ENCODE measurements around the gene HOMER2. TPM values are rescaled to one million over a fixed set of nuclear protein-coding genes. Genes with fewer than 3 reads are reported as not detected.

HOMER2 gene
- total RNA-seq, 1 experiment from 2014 or later, result 14.2 TPM

GRCh38 chr15:82928711-82929110 is 23.8 kb downstream of the HOMER2 start:
- Mint-ChIP-seq H3K4me1 (peaks cover 3 to 5% of the 10 kb centered on the region in 2 experiments; a peak in 2 of 4 replicates), H3K27me3 (ENCODE audit: low read depth) (peaks cover 1% of the 10 kb centered on the region; the same call in 1 of the 2 replicates), H3K27ac (no peak overlapping the region), H3K4me3 (no peak overlapping the region), H3K36me3 (ENCODE audit: insufficient read depth in 1 of 3, low read depth in 3 of 3) (no peaks in the 10 kb centered on the region), H3K9me3 (no peaks in the 10 kb centered on the region; a peak in 1 of 5 replicates)
- Histone ChIP-seq H3K18ac (ENCODE audit: insufficient read length, low read depth, low read length) (no peak overlapping the region), H3K4me1 (ENCODE audit: insufficient read depth, low read length) (no peaks in the 10 kb centered on the region), H2BK120ac (ENCODE audit: low read depth, low read length, poor library complexity, severe bottlenecking) (no peak overlapping the region), H4K5ac (ENCODE audit: insufficient read length, low read depth, low read length) (no peak overlapping the region), H3K4ac (ENCODE audit: low read depth, low read length) (no peak overlapping the region), H3T11ph (ENCODE audit: low read length) (no peak overlapping the region), H3K14ac (ENCODE audit: insufficient read depth, low read length) (no peak overlapping the region), H3K79me2 (ENCODE audit: insufficient read depth, low read length) (no peaks in the 10 kb centered on the region), H3K56ac (ENCODE audit: insufficient read length, low read depth, low read length) (no peak overlapping the region), H3K4me2 (ENCODE audit: insufficient read depth, insufficient read length, low read length) (no peak overlapping the region), H2BK5ac (ENCODE audit: insufficient read length, low read length) (no peak overlapping the region), H4K91ac (ENCODE audit: insufficient read length, low read depth, low read length) (no peak overlapping the region), H3K23me2 (ENCODE audit: insufficient read length, low read depth, low read length, poor library complexity, severe bottlenecking) (no peaks in the 10 kb centered on the region), H2BK12ac (ENCODE audit: insufficient read length, low read depth, low read length) (no peak overlapping the region), H3K27ac (ENCODE audit: insufficient read length, low read depth, low read length) (no peak overlapping the region), H2BK15ac (ENCODE audit: low read depth, low read length) (no peak overlapping the region), H4K20me1 (ENCODE audit: control insufficient read depth, insufficient read depth, insufficient read length) (no peaks in the 10 kb centered on the region), H3K79me1 (ENCODE audit: insufficient read depth, low read depth, low read length, poor library complexity, severe bottlenecking) (no peaks in the 10 kb centered on the region), H3K27me3 (ENCODE audit: insufficient read depth, low read length) (no peaks in the 10 kb centered on the region; the same call in 1 of the 2 replicates), H2AK5ac (ENCODE audit: insufficient read length, low read length) (no peak overlapping the region), H3K9me3 (ENCODE audit: control insufficient read depth, low read depth, low read length) (no peaks in the 10 kb centered on the region), H3K23ac (ENCODE audit: insufficient read length, low read depth, low read length) (no peak overlapping the region), H2AFZ (ENCODE audit: low read length) (no peak overlapping the region), H2BK20ac (ENCODE audit: low read depth, low read length, poor library complexity, severe bottlenecking) (no peak overlapping the region), H4K8ac (replicated peaks; ENCODE audit: insufficient read length, low read depth, low read length) (no peak overlapping the region), H3K9ac (ENCODE audit: extremely low read depth, insufficient read length, low read length) (no peak overlapping the region)
- TF ChIP-seq, protein P1, sequence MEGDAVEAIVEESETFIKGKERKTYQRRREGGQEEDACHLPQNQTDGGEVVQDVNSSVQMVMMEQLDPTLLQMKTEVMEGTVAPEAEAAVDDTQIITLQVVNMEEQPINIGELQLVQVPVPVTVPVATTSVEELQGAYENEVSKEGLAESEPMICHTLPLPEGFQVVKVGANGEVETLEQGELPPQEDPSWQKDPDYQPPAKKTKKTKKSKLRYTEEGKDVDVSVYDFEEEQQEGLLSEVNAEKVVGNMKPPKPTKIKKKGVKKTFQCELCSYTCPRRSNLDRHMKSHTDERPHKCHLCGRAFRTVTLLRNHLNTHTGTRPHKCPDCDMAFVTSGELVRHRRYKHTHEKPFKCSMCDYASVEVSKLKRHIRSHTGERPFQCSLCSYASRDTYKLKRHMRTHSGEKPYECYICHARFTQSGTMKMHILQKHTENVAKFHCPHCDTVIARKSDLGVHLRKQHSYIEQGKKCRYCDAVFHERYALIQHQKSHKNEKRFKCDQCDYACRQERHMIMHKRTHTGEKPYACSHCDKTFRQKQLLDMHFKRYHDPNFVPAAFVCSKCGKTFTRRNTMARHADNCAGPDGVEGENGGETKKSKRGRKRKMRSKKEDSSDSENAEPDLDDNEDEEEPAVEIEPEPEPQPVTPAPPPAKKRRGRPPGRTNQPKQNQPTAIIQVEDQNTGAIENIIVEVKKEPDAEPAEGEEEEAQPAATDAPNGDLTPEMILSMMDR (conservative IDR thresholded peaks at IDR 0.05), result no peak
- no CpG with 5 or more reads among the region's 2 CpGs for WGBS (ENCODE audit: extremely low coverage, insufficient read length, low lambda C conversion rate)
- DNase-seq, result no peak

All from H9 (cell line).